ENCODE data around the gene RNF19B.
"Not testable (repeated sequence)": the region's sequence is repeated elsewhere in the genome, so short reads cannot be mapped to it uniquely, and the experiment has no call there.

Gene RNF19B

GRCh38 chr1:32964461-32965250 lies at the start of gene RNF19B:
Gene RNF19B, minus strand, starts transcription at chr1:32964809. Its CDS starts 124 bp downstream, at chr1:32964685.
- DNase-seq, result peak; percentile 61 to 88

GRCh38 chr1:33013791-33014190 lies 49.2 kb upstream of the RNF19B start:
- DNase-seq, result no peak

- DNase-seq, result no peak
Measured at GRCh38 chr1:33012165-33012564, 47.6 kb upstream of the RNF19B start.

GRCh38 chr1:33010932-33011731 lies 46.5 kb upstream of the RNF19B start:
- no peak for DNase-seq

GRCh38 chr1:33009561-33009960 lies 45.0 kb upstream of the RNF19B start:
- no peak for DNase-seq

- DNase-seq, result no peak
Measured at GRCh38 chr1:33008051-33008914, 43.7 kb upstream of the RNF19B start.

GRCh38 chr1:33007190-33008050 lies 42.8 kb upstream of the RNF19B start:
- DNase-seq, result peak in 1 of 2 experiments; percentile 71

GRCh38 chr1:33005838-33006421 lies 41.3 kb upstream of the RNF19B start:
- no peak for DNase-seq

- no peak for DNase-seq
Measured at GRCh38 chr1:33005117-33005837, 40.7 kb upstream of the RNF19B start.

- DNase-seq, result no peak
Measured at GRCh38 chr1:33004613-33005012, 40.0 kb upstream of the RNF19B start.

GRCh38 chr1:33003657-33004056 lies 39.0 kb upstream of the RNF19B start:
- DNase-seq, result no peak

- DNase-seq, result no peak
Measured at GRCh38 chr1:33002006-33002405, 37.4 kb upstream of the RNF19B start.

GRCh38 chr1:33001282-33001681 lies 36.7 kb upstream of the RNF19B start:
- no peak for DNase-seq

GRCh38 chr1:33000427-33001026 lies 35.9 kb upstream of the RNF19B start:
- no peak for DNase-seq

GRCh38 chr1:32998997-32999396 lies 34.4 kb upstream of the RNF19B start:
- no peak for DNase-seq

GRCh38 chr1:32998064-32998463 lies 33.5 kb upstream of the RNF19B start:
- DNase-seq, result no peak

- DNase-seq, result no peak
Measured at GRCh38 chr1:32997381-32997891, 32.8 kb upstream of the RNF19B start.

GRCh38 chr1:32993324-32993636 lies 28.7 kb upstream of the RNF19B start:
- DNase-seq, result not testable (repeated sequence)

GRCh38 chr1:32992489-32993323 lies 28.1 kb upstream of the RNF19B start:
- peak; percentile 36 to 71 for DNase-seq
